ENCODE measurements around the gene ASH1L.

DNA sequence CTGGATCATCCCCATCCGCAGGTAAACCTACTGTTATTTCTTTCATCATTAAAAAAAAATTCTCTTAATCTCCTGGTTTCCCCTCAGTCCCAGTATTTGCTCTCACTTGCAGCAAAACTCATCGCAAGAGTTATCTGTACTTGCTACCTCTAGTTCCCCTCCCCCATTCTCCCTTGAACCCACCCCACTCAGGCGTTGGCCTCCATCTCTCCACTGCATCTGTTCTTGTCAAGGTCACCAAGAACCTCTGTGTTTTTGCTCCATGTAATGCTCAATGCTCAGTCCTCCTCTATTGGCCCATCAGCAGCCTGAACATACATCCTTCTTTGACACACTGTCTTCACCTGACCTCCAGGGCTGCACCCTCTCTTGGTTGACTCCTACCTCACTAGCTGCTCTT, 265.9 kb downstream of the ASH1L start:
- TF ChIP-seq, protein P1, sequence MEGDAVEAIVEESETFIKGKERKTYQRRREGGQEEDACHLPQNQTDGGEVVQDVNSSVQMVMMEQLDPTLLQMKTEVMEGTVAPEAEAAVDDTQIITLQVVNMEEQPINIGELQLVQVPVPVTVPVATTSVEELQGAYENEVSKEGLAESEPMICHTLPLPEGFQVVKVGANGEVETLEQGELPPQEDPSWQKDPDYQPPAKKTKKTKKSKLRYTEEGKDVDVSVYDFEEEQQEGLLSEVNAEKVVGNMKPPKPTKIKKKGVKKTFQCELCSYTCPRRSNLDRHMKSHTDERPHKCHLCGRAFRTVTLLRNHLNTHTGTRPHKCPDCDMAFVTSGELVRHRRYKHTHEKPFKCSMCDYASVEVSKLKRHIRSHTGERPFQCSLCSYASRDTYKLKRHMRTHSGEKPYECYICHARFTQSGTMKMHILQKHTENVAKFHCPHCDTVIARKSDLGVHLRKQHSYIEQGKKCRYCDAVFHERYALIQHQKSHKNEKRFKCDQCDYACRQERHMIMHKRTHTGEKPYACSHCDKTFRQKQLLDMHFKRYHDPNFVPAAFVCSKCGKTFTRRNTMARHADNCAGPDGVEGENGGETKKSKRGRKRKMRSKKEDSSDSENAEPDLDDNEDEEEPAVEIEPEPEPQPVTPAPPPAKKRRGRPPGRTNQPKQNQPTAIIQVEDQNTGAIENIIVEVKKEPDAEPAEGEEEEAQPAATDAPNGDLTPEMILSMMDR (IDR thresholded peaks at IDR 0.05) = no peak
- no peak for TF ChIP-seq POLR2AphosphoS5 (IDR thresholded peaks at IDR 0.05)
- TF ChIP-seq POLR2A (IDR thresholded peaks at IDR 0.05) = no peak

All from breast epithelium (tissue), 3 donors.